Putamen (tissue), 1 donor: ENCODE data around the gene MRPL46.

Experiments used
- DNase-seq: peaks from one replicate; pipeline ENCODE4 v3.0.0-alpha.2; 2016; ENCODE audit warnings: low spot score

The MRPL46 gene

GRCh38 chr15:88467073-88467934 is at the start of gene MRPL46, which contains the start of gene MRPS11:
Gene MRPL46, minus strand, starts transcription at chr15:88467388. Its CDS starts 11 bp downstream, at chr15:88467377.
Gene MRPS11, plus strand, starts transcription at chr15:88467708. Its CDS starts 10 bp downstream, at chr15:88467718.
- DNase-seq, result peak; percentile 93

GRCh38 chr15:88513195-88513594 is 46.0 kb upstream of the MRPL46 start:
- no peak for DNase-seq

- no peak for DNase-seq
Observed at GRCh38 chr15:88512601-88513000, 45.4 kb upstream of the MRPL46 start.

GRCh38 chr15:88512078-88512477 is 44.9 kb upstream of the MRPL46 start:
- no peak for DNase-seq

GRCh38 chr15:88511161-88511560 is 44.0 kb upstream of the MRPL46 start:
- no peak for DNase-seq

GRCh38 chr15:88509964-88510363 is 42.8 kb upstream of the MRPL46 start:
- DNase-seq, result no peak

- DNase-seq, result no peak
Observed at GRCh38 chr15:88509321-88509720, 42.1 kb upstream of the MRPL46 start.

- DNase-seq, result no peak
Observed at GRCh38 chr15:88506628-88507027, 39.4 kb upstream of the MRPL46 start.

- no peak for DNase-seq
Observed at GRCh38 chr15:88505721-88506120, 38.5 kb upstream of the MRPL46 start.

- no peak for DNase-seq
Observed at GRCh38 chr15:88504445-88504844, 37.3 kb upstream of the MRPL46 start.

- no peak for DNase-seq
Observed at GRCh38 chr15:88498996-88499395, 31.8 kb upstream of the MRPL46 start.

GRCh38 chr15:88497109-88497765 is 30.0 kb upstream of the MRPL46 start:
- DNase-seq, result no peak

- no peak for DNase-seq
Observed at GRCh38 chr15:88493844-88494243, 26.7 kb upstream of the MRPL46 start.

GRCh38 chr15:88491158-88491557 is 24.0 kb upstream of the MRPL46 start:
- no peak for DNase-seq

GRCh38 chr15:88490036-88490435 is 22.8 kb upstream of the MRPL46 start:
- DNase-seq, result no peak

GRCh38 chr15:88489321-88489720 is 22.1 kb upstream of the MRPL46 start:
- no peak for DNase-seq

GRCh38 chr15:88487796-88488523 is 20.8 kb upstream of the MRPL46 start:
- DNase-seq, result no peak

GRCh38 chr15:88487178-88487795 is 20.1 kb upstream of the MRPL46 start:
- no peak for DNase-seq

- no peak for DNase-seq
Observed at GRCh38 chr15:88484682-88485331, 17.6 kb upstream of the MRPL46 start.

GRCh38 chr15:88482263-88482662 is 15.1 kb upstream of the MRPL46 start:
- no peak for DNase-seq

GRCh38 chr15:88480981-88481380 is 13.8 kb upstream of the MRPL46 start:
- no peak for DNase-seq

- no peak for DNase-seq
Observed at GRCh38 chr15:88479169-88479568, 12.0 kb upstream of the MRPL46 start.
